Activated CD4-positive, CD25-positive, alpha-beta regulatory T cell treated with anti-CD3 and anti-CD28 coated beads, Interleukin-2, amount 50 U/mL, for 72 hours (primary cell): Measurements from ENCODE around the gene ALDOC.
"Not testable (repeated sequence)": the region's sequence is repeated elsewhere in the genome, so short reads cannot be mapped to it uniquely, and the experiment has no call there.

ENCODE experiments used
- DNase-seq: peaks from one replicate; pipeline ENCODE4 v3.0.0; 2021

Gene ALDOC

GRCh38 chr17:28576758-28577465 lies at the start of gene ALDOC:
Gene ALDOC, minus strand, starts transcription at chr17:28576895. Its CDS starts 1,363 bp downstream, at chr17:28575532.
- peak; percentile 99 for DNase-seq

- DNase-seq: no peak
These were observed 47.5 kb upstream of the ALDOC start for GRCh38 chr17:28624148-28624547.

GRCh38 chr17:28623696-28624095 lies 47.0 kb upstream of the ALDOC start:
- no peak for DNase-seq

- DNase-seq: no peak
These were observed 45.5 kb upstream of the ALDOC start for GRCh38 chr17:28622186-28622585.

GRCh38 chr17:28620010-28620409 lies 43.3 kb upstream of the ALDOC start:
- DNase-seq: no peak

- DNase-seq: no peak
These were observed 41.8 kb upstream of the ALDOC start for GRCh38 chr17:28618464-28618863.

- DNase-seq: no peak
These were observed 39.6 kb upstream of the ALDOC start for GRCh38 chr17:28616281-28616680.

- DNase-seq: no peak
These were observed 38.7 kb upstream of the ALDOC start for GRCh38 chr17:28615260-28615940.

- no peak for DNase-seq
These were observed 37.3 kb upstream of the ALDOC start, which contains the start of gene RSKR for GRCh38 chr17:28613931-28614381. Gene RSKR, minus strand, starts transcription at chr17:28614185. Its CDS starts 24 bp downstream, at chr17:28614161.

- no peak for DNase-seq
These were observed 36.5 kb upstream of the ALDOC start for GRCh38 chr17:28612936-28613872.

GRCh38 chr17:28612531-28612930 lies 35.8 kb upstream of the ALDOC start:
- DNase-seq: no peak

GRCh38 chr17:28610376-28610775 lies 33.7 kb upstream of the ALDOC start:
- DNase-seq: no peak

GRCh38 chr17:28604031-28604430 lies 27.3 kb upstream of the ALDOC start:
- DNase-seq: not testable (repeated sequence)

GRCh38 chr17:28599311-28600184 lies 22.9 kb upstream of the ALDOC start:
- DNase-seq: no peak

- DNase-seq: peak; percentile 97
These were observed 22.2 kb upstream of the ALDOC start, which contains the start of gene SPAG5 for GRCh38 chr17:28598799-28599310. Gene SPAG5, minus strand, starts transcription at chr17:28599025. Its CDS starts 79 bp downstream, at chr17:28598946.

- no peak for DNase-seq
These were observed 21.7 kb upstream of the ALDOC start for GRCh38 chr17:28598389-28598788.

- DNase-seq: no peak
These were observed 21.1 kb upstream of the ALDOC start for GRCh38 chr17:28597606-28598383.

GRCh38 chr17:28592260-28592659 lies 15.6 kb upstream of the ALDOC start:
- no peak for DNase-seq

GRCh38 chr17:28585851-28586250 lies 9.2 kb upstream of the ALDOC start:
- no peak for DNase-seq

- no peak for DNase-seq
These were observed 7.7 kb upstream of the ALDOC start for GRCh38 chr17:28584434-28584833.

- DNase-seq: no peak
These were observed 5.8 kb upstream of the ALDOC start for GRCh38 chr17:28582513-28582912.
